CD14-positive monocyte (primary cell): ENCODE measurements around the gene DPYD. TPM values are rescaled to one million over a fixed set of nuclear protein-coding genes. Genes with fewer than 3 reads are reported as not detected.

Source experiments
- DNase-seq, 3 donors: peaks; one replicate each; pipeline ENCODE4 v3.0.0-alpha.2; 2011 to 2022
- H2AFZ ChIP-seq: 2 replicates; pipeline ENCODE4 v1.6.0; 2012; ENCODE audit warnings: mild to moderate bottlenecking, low read depth, low read length, inconsistent platforms; ENCODE audit not compliant: insufficient read depth, poor library complexity, severe bottlenecking
- H3K27ac ChIP-seq, 2 donors: 1 replicate in 1 of 2; 2 replicates in 1 of 2; pipeline ENCODE4 v1.5.1; 2012 to 2013; ENCODE audit warnings: low read length in 2 of 2, control low read depth in 1 of 2, inconsistent platforms in 1 of 2, low read depth in 1 of 2, mild to moderate bottlenecking in 1 of 2
- H3K27me3 ChIP-seq, 2 donors: one replicate each; pipeline versions ENCODE4 v1.6.0 to v1.6.1; 2011 to 2013; ENCODE audit warnings: low read length in 2 of 2; ENCODE audit not compliant: control insufficient read depth in 2 of 2, insufficient read depth in 2 of 2
- H3K36me3 ChIP-seq, 2 donors: replicated peaks in 1 of 2; 1 replicate in 1 of 2; 2 replicates in 1 of 2; pipeline versions ENCODE4 v1.5.1 to v1.6.1; 2012 to 2013; ENCODE audit warnings: low read length in 2 of 2, control low read depth in 1 of 2, inconsistent platforms in 1 of 2, mild to moderate bottlenecking in 1 of 2; ENCODE audit not compliant: insufficient read depth in 2 of 2, control insufficient read depth in 1 of 2
- H3K4me1 ChIP-seq, 2 donors: 1 replicate in 1 of 2; 2 replicates in 1 of 2; pipeline versions ENCODE4 v1.5.1 to v1.6.1; 2012 to 2013; ENCODE audit warnings: low read length in 2 of 2, control low read depth in 1 of 2, inconsistent platforms in 1 of 2, mild to moderate bottlenecking in 1 of 2, moderate library complexity in 1 of 2; ENCODE audit not compliant: insufficient read depth in 2 of 2, control insufficient read depth in 1 of 2
- H3K4me2 ChIP-seq: replicated peaks from 2 replicates; pipeline ENCODE3; 2012; ENCODE audit warnings: low read length, moderate library complexity, mild to moderate bottlenecking; ENCODE audit not compliant: poor library complexity, severe bottlenecking; ENCODE audit errors: extremely low read depth
- H3K4me3 ChIP-seq, 3 experiments: fragments of 200-600 bp in 1 of 3; sonication (generic) in 1 of 3; replicated peaks in 1 of 3; 1 replicate in 2 of 3; 2 replicates in 1 of 3; pipeline ENCODE4 v1.5.1; 2011 to 2013; ENCODE audit warnings: low read length in 3 of 3, mild to moderate bottlenecking in 3 of 3, control low read depth in 2 of 3, low read depth in 2 of 3, inconsistent platforms in 1 of 3, moderate library complexity in 1 of 3
- H3K79me2 ChIP-seq: 2 replicates; pipeline ENCODE4 v1.6.0; 2012; ENCODE audit warnings: mild to moderate bottlenecking, control low read depth, inconsistent platforms, low read length, moderate library complexity; ENCODE audit not compliant: insufficient read depth
- H3K9ac ChIP-seq: 2 replicates; pipeline ENCODE4 v1.6.0; 2017; ENCODE audit warnings: low read length, mild to moderate bottlenecking; ENCODE audit not compliant: insufficient read depth, poor library complexity, severe bottlenecking
- H3K9me3 ChIP-seq, 2 donors: replicated peaks in 1 of 2; 1 replicate in 1 of 2; 2 replicates in 1 of 2; pipeline versions ENCODE4 v1.5.1 to v1.6.1; 2012 to 2013; ENCODE audit warnings: low read length in 2 of 2, control low read depth in 1 of 2; ENCODE audit not compliant: control insufficient read depth in 1 of 2, insufficient read depth in 1 of 2
- H4K20me1 ChIP-seq: 2 replicates; pipeline ENCODE4 v1.6.0; 2012; ENCODE audit warnings: mild to moderate bottlenecking, low read length, control low read depth, moderate library complexity; ENCODE audit not compliant: insufficient read depth
- H3K27ac Mint-ChIP-seq, 7 donors: one replicate each; pipeline ENCODE4 v1.8.0; 2020; ENCODE audit warnings: mild to moderate bottlenecking in 7 of 7, mixed read lengths in 7 of 7, moderate library complexity in 6 of 7, inconsistent platforms in 2 of 7
- H3K27me3 Mint-ChIP-seq, 3 donors: one replicate each; pipeline ENCODE4 v1.8.0; 2021 to 2022; ENCODE audit warnings: low read depth in 3 of 3, mild to moderate bottlenecking in 3 of 3, mixed read lengths in 3 of 3, moderate library complexity in 3 of 3, inconsistent platforms in 1 of 3
- H3K36me3 Mint-ChIP-seq, 2 donors: one replicate each; pipeline ENCODE4 v1.8.0; 2020; ENCODE audit warnings: mixed read lengths in 2 of 2, inconsistent platforms in 1 of 2, mild to moderate bottlenecking in 1 of 2
- H3K4me1 Mint-ChIP-seq: one replicate; pipeline ENCODE4 v1.8.0; 2020; ENCODE audit warnings: mild to moderate bottlenecking, mixed read lengths
- H3K4me3 Mint-ChIP-seq, 2 donors: one replicate each; pipeline ENCODE4 v1.8.0; 2020; ENCODE audit warnings: mild to moderate bottlenecking in 2 of 2, mixed read lengths in 2 of 2, moderate library complexity in 1 of 2
- H3K9me3 Mint-ChIP-seq, 7 donors: one replicate each; pipeline ENCODE4 v1.8.0; 2020 to 2022; ENCODE audit warnings: mixed read lengths in 7 of 7, mild to moderate bottlenecking in 6 of 7, moderate library complexity in 6 of 7, inconsistent platforms in 2 of 7
- WGBS: methylation state at CpG from one replicate; pipeline ENCODE4 v1.1.5; 2013; ENCODE audit warnings: missing lambda C conversion rate; ENCODE audit not compliant: insufficient coverage; 5-methylcytosine and 5-hydroxymethylcytosine counted together
- intact Hi-C, 2 donors: fragments of 100-400 bp; cut with micrococcal nuclease; formaldehyde crosslinking; loops; one replicate each; pipeline versions ENCODE4 v1.15.0 to v1.15.1; 2023
- polyA plus RNA-seq, 3 donors: library from polyadenylated mRNA; depleted of rRNA in 1 of 3; unstranded in 2 of 3; stranded (reverse) in 1 of 3; fragments of 300-500 nt in 2 of 3; fragments of >200 nt in 1 of 3; fragmentation: Illumina TruSeq in 2 of 3; gene quantifications; 1 replicate in 2 of 3; 2 replicates in 1 of 3; pipeline ENCODE4 v1.2.3, GENCODE V29; 2012 to 2021
- TF ChIP-seq, protein P1 (sequence below): fragments of 200-600 bp; IDR thresholded peaks from one replicate; pipeline ENCODE4 v1.8.0; 2022; ENCODE audit warnings: antibody characterized with exemption, mild to moderate bottlenecking

The DPYD gene
- polyA plus RNA-seq, 3 donors: 87.6 to 171 (median 144) TPM

DNA sequence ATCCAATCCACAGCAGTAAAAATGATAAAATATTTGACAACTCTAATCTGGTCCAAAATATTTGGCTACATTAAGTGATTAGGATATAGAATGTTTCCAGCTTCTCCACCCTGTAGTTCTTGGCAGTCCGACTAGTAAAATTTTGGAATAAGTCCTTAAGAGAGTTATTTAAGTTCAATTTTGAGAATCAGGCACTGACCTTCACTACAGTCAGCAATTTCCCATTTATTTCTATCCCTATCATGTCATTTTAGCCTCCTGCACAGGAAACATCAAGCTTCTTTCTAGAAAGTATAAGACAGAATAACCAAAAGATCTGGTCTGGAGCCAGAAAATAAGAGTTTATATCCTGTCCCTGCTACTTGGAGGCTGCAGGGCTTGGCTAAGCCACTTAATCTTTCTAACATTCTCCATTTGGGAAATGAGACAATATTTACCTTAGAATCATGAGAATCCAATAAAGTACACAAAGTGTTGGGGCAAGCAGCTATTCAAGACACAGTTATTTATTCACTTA, 162.2 kb downstream of the DPYD start:
- H3K27ac ChIP-seq: no peak overlapping the region
- TF ChIP-seq, protein P1, sequence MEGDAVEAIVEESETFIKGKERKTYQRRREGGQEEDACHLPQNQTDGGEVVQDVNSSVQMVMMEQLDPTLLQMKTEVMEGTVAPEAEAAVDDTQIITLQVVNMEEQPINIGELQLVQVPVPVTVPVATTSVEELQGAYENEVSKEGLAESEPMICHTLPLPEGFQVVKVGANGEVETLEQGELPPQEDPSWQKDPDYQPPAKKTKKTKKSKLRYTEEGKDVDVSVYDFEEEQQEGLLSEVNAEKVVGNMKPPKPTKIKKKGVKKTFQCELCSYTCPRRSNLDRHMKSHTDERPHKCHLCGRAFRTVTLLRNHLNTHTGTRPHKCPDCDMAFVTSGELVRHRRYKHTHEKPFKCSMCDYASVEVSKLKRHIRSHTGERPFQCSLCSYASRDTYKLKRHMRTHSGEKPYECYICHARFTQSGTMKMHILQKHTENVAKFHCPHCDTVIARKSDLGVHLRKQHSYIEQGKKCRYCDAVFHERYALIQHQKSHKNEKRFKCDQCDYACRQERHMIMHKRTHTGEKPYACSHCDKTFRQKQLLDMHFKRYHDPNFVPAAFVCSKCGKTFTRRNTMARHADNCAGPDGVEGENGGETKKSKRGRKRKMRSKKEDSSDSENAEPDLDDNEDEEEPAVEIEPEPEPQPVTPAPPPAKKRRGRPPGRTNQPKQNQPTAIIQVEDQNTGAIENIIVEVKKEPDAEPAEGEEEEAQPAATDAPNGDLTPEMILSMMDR: no peak
- Mint-ChIP-seq H3K36me3 (peaks cover 43 to 55% of the 10 kb centered on the region in 2 donors), H3K4me3 (no peak overlapping the region), H3K4me1 (peaks cover 4% of the 10 kb centered on the region), H3K27ac (no peak overlapping the region), H3K27me3 (no peaks in the 10 kb centered on the region), H3K9me3 (peaks cover 0 to 6% (median 3%) of the 10 kb centered on the region in 7 donors)
- no peak overlapping the region for H3K4me3 ChIP-seq
- no CpG with 5 or more reads among the region's 1 CpG for WGBS
- H3K9ac ChIP-seq: no peak overlapping the region
- peaks cover 20 to 67% of the 10 kb centered on the region in 2 donors for H3K36me3 ChIP-seq
- H3K9me3 ChIP-seq: no peaks in the 10 kb centered on the region
- peaks cover 99% of the 10 kb centered on the region for H4K20me1 ChIP-seq
- peaks cover 0 to 3% of the 10 kb centered on the region in 2 donors for H3K4me1 ChIP-seq
- peaks cover 17% of the 10 kb centered on the region for H3K79me2 ChIP-seq
- intact Hi-C loops: no loop called here
- no peak for DNase-seq
- H2AFZ ChIP-seq: no peak overlapping the region
- H3K4me2 ChIP-seq: no peak overlapping the region
- H3K27me3 ChIP-seq: no peaks in the 10 kb centered on the region

DNA sequence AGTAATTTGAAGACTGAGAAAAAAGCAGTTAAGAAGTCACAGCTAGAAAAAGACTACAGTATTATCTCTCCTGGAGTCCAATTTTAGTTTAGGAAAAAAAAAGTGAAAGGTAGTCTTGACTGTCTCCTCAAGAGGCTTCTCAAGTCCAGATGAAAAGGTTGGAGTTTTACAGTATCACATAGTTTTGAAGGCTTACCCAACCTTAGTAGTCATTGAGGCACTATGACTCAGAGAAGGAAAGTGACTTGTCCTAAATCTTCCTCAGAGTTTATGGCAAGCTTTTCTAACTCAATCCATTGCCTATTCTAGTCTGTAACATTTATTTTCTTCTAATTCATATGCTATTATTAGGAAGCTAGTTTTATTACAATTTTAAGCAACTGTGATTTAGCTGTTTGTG, 174.9 kb downstream of the DPYD start:
- no peak for DNase-seq
- Histone ChIP-seq H3K79me2 (peaks cover 4% of the 10 kb centered on the region), H3K4me3 (no peak overlapping the region), H3K9me3 (no peaks in the 10 kb centered on the region), H2AFZ (no peak overlapping the region), H3K36me3 (peaks cover 2 to 41% of the 10 kb centered on the region in 2 donors), H3K27me3 (no peaks in the 10 kb centered on the region), H3K27ac (no peak overlapping the region), H3K9ac (no peak overlapping the region), H3K4me1 (no peaks in the 10 kb centered on the region), H4K20me1 (peaks cover 100% of the 10 kb centered on the region), H3K4me2 (no peak overlapping the region)
- Mint-ChIP-seq H3K27ac (peak overlapping the region in 1 of 7 donors; percentile 1), H3K4me1 (no peaks in the 10 kb centered on the region), H3K36me3 (peaks cover 18 to 20% of the 10 kb centered on the region in 2 donors), H3K27me3 (no peaks in the 10 kb centered on the region), H3K9me3 (no peaks in the 10 kb centered on the region), H3K4me3 (no peak overlapping the region)
- TF ChIP-seq, protein P1: no peak
- intact Hi-C loops: no loop called here
